Measurements from ENCODE around the gene APOD. TPM values are rescaled to one million over a fixed set of nuclear protein-coding genes. Genes with fewer than 3 reads are reported as not detected.

The APOD gene
- total and polyA plus RNA-seq, 2 of the 4 experiments (the other 2 are of a cell fraction) = 0.36 TPM; not detected in 1

- no peaks in the 10 kb centered on the region for H3K36me3 ChIP-seq (ENCODE audit: control insufficient read depth, insufficient read depth, low read length)
- H2AFZ ChIP-seq (replicated peaks; ENCODE audit: low read length, poor library complexity) = no peak overlapping the region
- no peaks in the 10 kb centered on the region for H4K20me1 ChIP-seq (ENCODE audit: insufficient read depth, low read length)
- no peaks in the 10 kb centered on the region for H3K4me1 ChIP-seq (ENCODE audit: control insufficient read depth, insufficient read depth, low read length)
- H3K18ac ChIP-seq (ENCODE audit: low read depth, low read length) = no peak overlapping the region
- H3K56ac ChIP-seq (ENCODE audit: extremely low read depth, insufficient read depth, low read length) = no peak overlapping the region
- no peak overlapping the region for H2BK120ac ChIP-seq (ENCODE audit: low read depth, low read length)
- H3K4ac ChIP-seq (ENCODE audit: low read depth, low read length) = no peak overlapping the region
- H3K14ac ChIP-seq (replicated peaks; ENCODE audit: low read depth, low read length) = no peak overlapping the region
- no peak overlapping the region for H2BK5ac ChIP-seq (ENCODE audit: low read depth, low read length, poor library complexity, severe bottlenecking)
- H2BK15ac ChIP-seq (ENCODE audit: low read depth, low read length) = no peak overlapping the region
- no peak for ATAC-seq (ENCODE audit: low read depth)
- no peak overlapping the region for H2AK9ac ChIP-seq (replicated peaks; ENCODE audit: low read depth, low read length, poor library complexity)
- no peak overlapping the region for H3K27ac ChIP-seq (ENCODE audit: insufficient read depth, low read length)
- H3K4me3 ChIP-seq (ENCODE audit: insufficient read depth, low read depth, low read length) = no peak overlapping the region
- DNase-seq = peak; percentile 21
- no peaks in the 10 kb centered on the region for H3K9me1 ChIP-seq (ENCODE audit: insufficient read depth, low read length)
- no peak overlapping the region for H4K8ac ChIP-seq (ENCODE audit: low read depth in 2 of 2, low read length in 2 of 2)
- no peak overlapping the region for H4K5ac ChIP-seq (ENCODE audit: low read depth, low read length)
- dilution Hi-C loops (cut with HindIII; ENCODE audit: low sequenced_read_pairs, unreplicated experiment) = no loop called here
- POLR2A ChIA-PET (ENCODE audit: unreplicated experiment) = interaction anchor here (0.5 kb wide), 1 partner anchor 11 kb away, joined by 5 read pairs; no protein-coding TSS in a partner anchor
- no CpG with 5 or more reads among the region's 3 CpGs for WGBS, 2 experiments (ENCODE audit: extremely low coverage in 2 of 2, insufficient read length in 1 of 2)
- no peaks in the 10 kb centered on the region for H3K79me1 ChIP-seq (ENCODE audit: low read depth in 1 of 2, low read length in 2 of 2)
- H3K9me3 ChIP-seq (ENCODE audit: control insufficient read depth, insufficient read depth, low read length) = peaks cover 5% of the 10 kb centered on the region; the same call in 1 of the 2 replicates
- peaks cover 30% of the 10 kb centered on the region for H3K27me3 ChIP-seq (ENCODE audit: control insufficient read depth, insufficient read depth, low read length)
- intact Hi-C loops (cut with micrococcal nuclease) = no loop called here
- H3K23ac ChIP-seq (ENCODE audit: low read depth, low read length) = no peak overlapping the region
- CTCF ChIA-PET = no interaction called here
- no peak overlapping the region for H2BK20ac ChIP-seq (ENCODE audit: low read depth, low read length)
- BruUV-seq (replicated peaks) = no TSS peak
- TF ChIP-seq NFE2L2 (IDR thresholded peaks at IDR 0.05; ENCODE audit: low read depth, low read length) (no peak), SMC3 (IDR thresholded peaks at IDR 0.05; ENCODE audit: low read depth, low read length) (no peak), RAD21 (IDR thresholded peaks at IDR 0.05; ENCODE audit: low read length) (peak; percentile 32; the same call in 1 of the 2 replicates), MAFK (IDR thresholded peaks at IDR 0.05; ENCODE audit: low read depth, low read length) (no peak), CTCF (conservative IDR thresholded peaks at IDR 0.05; ENCODE audit: low read depth, low read length) (peak; percentile 33)
- in situ Hi-C loops (cut with MboI; ENCODE audit: low sequenced_read_pairs) = no loop called here
- H3K9ac ChIP-seq (ENCODE audit: low read depth, low read length) = no peak overlapping the region
- H4K91ac ChIP-seq (ENCODE audit: insufficient read depth, low read depth, low read length) = no peak overlapping the region
- H2AK5ac ChIP-seq (ENCODE audit: low read depth, low read length) = no peak overlapping the region
- no peak overlapping the region for H3K4me2 ChIP-seq (ENCODE audit: low read depth, low read length)
Measured at GRCh38 chr3:195558602-195559001, 25.1 kb downstream of the APOD start.

Data from IMR-90 (cell line).